Measurements from ENCODE around the gene C5orf58.

C5orf58 gene

GRCh38 chr5:170192829-170193228, 40.0 kb upstream of the C5orf58 start:
- Histone ChIP-seq H3K4me3 (ENCODE audit: low read length, poor library complexity, severe bottlenecking) (no peak overlapping the region), H3K36me3 (ENCODE audit: insufficient read depth, low read length) (no peaks in the 10 kb centered on the region), H3K9me2 (replicated peaks; ENCODE audit: low read depth, low read length) (no peaks in the 10 kb centered on the region), H4K20me1 (ENCODE audit: insufficient read depth, low read length, poor library complexity, severe bottlenecking) (no peaks in the 10 kb centered on the region), H3K79me2 (ENCODE audit: insufficient read depth, low read length) (no peaks in the 10 kb centered on the region), H3K4me1 (ENCODE audit: insufficient read depth, low read length, poor library complexity, severe bottlenecking) (no peaks in the 10 kb centered on the region), H2AFZ (ENCODE audit: low read length) (no peak overlapping the region), H3K4me2 (ENCODE audit: low read depth, low read length, poor library complexity, severe bottlenecking) (no peak overlapping the region), H3K9me3 (ENCODE audit: insufficient read depth, low read depth, low read length) (no peaks in the 10 kb centered on the region), H3F3A (ENCODE audit: low read depth) (no peaks in the 10 kb centered on the region), H3K27me3 (ENCODE audit: insufficient read depth, low read length, poor library complexity, severe bottlenecking) (no peaks in the 10 kb centered on the region), H3K9ac (ENCODE audit: low read depth, low read length, poor library complexity, severe bottlenecking) (no peak overlapping the region)
- no peak for TF ChIP-seq CTCF (conservative IDR thresholded peaks at IDR 0.05; ENCODE audit: low read length)
- no peak for TF ChIP-seq EZH2phosphoT487 (IDR thresholded peaks at IDR 0.05; ENCODE audit: borderline replicate concordance)

- H2AFZ ChIP-seq (ENCODE audit: low read length), result no peak overlapping the region
- no peaks in the 10 kb centered on the region for H3K9me3 ChIP-seq (ENCODE audit: insufficient read depth, low read depth, low read length)
- H3K4me3 ChIP-seq (ENCODE audit: low read length, poor library complexity, severe bottlenecking), result no peak overlapping the region
- no peak overlapping the region for H3K9ac ChIP-seq (ENCODE audit: low read depth, low read length, poor library complexity, severe bottlenecking)
- H3K36me3 ChIP-seq (ENCODE audit: insufficient read depth, low read length), result no peaks in the 10 kb centered on the region
- H3F3A ChIP-seq (ENCODE audit: low read depth), result no peaks in the 10 kb centered on the region
- no peaks in the 10 kb centered on the region for H4K20me1 ChIP-seq (ENCODE audit: insufficient read depth, low read length, poor library complexity, severe bottlenecking)
- no peak overlapping the region for H3K4me2 ChIP-seq (ENCODE audit: low read depth, low read length, poor library complexity, severe bottlenecking)
- no peaks in the 10 kb centered on the region for H3K9me2 ChIP-seq (replicated peaks; ENCODE audit: low read depth, low read length)
- H3K27me3 ChIP-seq (ENCODE audit: insufficient read depth, low read length, poor library complexity, severe bottlenecking), result no peaks in the 10 kb centered on the region
- no peaks in the 10 kb centered on the region for H3K4me1 ChIP-seq (ENCODE audit: insufficient read depth, low read length, poor library complexity, severe bottlenecking)
- TF ChIP-seq EZH2phosphoT487 (IDR thresholded peaks at IDR 0.05; ENCODE audit: borderline replicate concordance) (no peak), CTCF (conservative IDR thresholded peaks at IDR 0.05; ENCODE audit: low read length) (no peak)
- no peaks in the 10 kb centered on the region for H3K79me2 ChIP-seq (ENCODE audit: insufficient read depth, low read length)
Observed at GRCh38 chr5:170195961-170196360, 36.8 kb upstream of the C5orf58 start.

- no peak overlapping the region for H3K4me2 ChIP-seq (ENCODE audit: low read depth, low read length, poor library complexity, severe bottlenecking)
- no peaks in the 10 kb centered on the region for H3K36me3 ChIP-seq (ENCODE audit: insufficient read depth, low read length)
- H3K9ac ChIP-seq (ENCODE audit: low read depth, low read length, poor library complexity, severe bottlenecking), result no peak overlapping the region
- no peak overlapping the region for H3K4me3 ChIP-seq (ENCODE audit: low read length, poor library complexity, severe bottlenecking)
- no peaks in the 10 kb centered on the region for H3K9me3 ChIP-seq (ENCODE audit: insufficient read depth, low read depth, low read length)
- H3K9me2 ChIP-seq (replicated peaks; ENCODE audit: low read depth, low read length), result no peaks in the 10 kb centered on the region
- H4K20me1 ChIP-seq (ENCODE audit: insufficient read depth, low read length, poor library complexity, severe bottlenecking), result no peaks in the 10 kb centered on the region
- no peak for TF ChIP-seq CTCF (conservative IDR thresholded peaks at IDR 0.05; ENCODE audit: low read length)
- no peak for TF ChIP-seq EZH2phosphoT487 (IDR thresholded peaks at IDR 0.05; ENCODE audit: borderline replicate concordance)
- no peaks in the 10 kb centered on the region for H3K79me2 ChIP-seq (ENCODE audit: insufficient read depth, low read length)
- no peak overlapping the region for H2AFZ ChIP-seq (ENCODE audit: low read length)
- no peaks in the 10 kb centered on the region for H3K4me1 ChIP-seq (ENCODE audit: insufficient read depth, low read length, poor library complexity, severe bottlenecking)
- H3F3A ChIP-seq (ENCODE audit: low read depth), result no peaks in the 10 kb centered on the region
- H3K27me3 ChIP-seq (ENCODE audit: insufficient read depth, low read length, poor library complexity, severe bottlenecking), result no peaks in the 10 kb centered on the region
Observed at GRCh38 chr5:170200876-170201275, 31.9 kb upstream of the C5orf58 start.

Measured in Loucy (cell line).